Fibroblast of peridontal ligament (primary cell): Measurements from ENCODE around the gene TRAPPC14.
"Not testable (repeated sequence)": the region's sequence is repeated elsewhere in the genome, so short reads cannot be mapped to it uniquely, and the experiment has no call there.

Experiments used
- DNase-seq: peaks from one replicate; pipeline ENCODE4 v3.0.0-alpha.2; 2010; ENCODE audit errors: extremely low read depth

The TRAPPC14 gene, protein sequence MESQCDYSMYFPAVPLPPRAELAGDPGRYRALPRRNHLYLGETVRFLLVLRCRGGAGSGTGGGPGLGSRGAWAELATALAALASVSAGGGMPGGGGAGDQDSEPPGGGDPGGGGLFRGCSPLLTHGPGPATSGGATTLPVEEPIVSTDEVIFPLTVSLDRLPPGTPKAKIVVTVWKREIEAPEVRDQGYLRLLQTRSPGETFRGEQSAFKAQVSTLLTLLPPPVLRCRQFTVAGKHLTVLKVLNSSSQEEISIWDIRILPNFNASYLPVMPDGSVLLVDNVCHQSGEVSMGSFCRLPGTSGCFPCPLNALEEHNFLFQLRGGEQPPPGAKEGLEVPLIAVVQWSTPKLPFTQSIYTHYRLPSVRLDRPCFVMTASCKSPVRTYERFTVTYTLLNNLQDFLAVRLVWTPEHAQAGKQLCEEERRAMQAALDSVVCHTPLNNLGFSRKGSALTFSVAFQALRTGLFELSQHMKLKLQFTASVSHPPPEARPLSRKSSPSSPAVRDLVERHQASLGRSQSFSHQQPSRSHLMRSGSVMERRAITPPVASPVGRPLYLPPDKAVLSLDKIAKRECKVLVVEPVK

DNA sequence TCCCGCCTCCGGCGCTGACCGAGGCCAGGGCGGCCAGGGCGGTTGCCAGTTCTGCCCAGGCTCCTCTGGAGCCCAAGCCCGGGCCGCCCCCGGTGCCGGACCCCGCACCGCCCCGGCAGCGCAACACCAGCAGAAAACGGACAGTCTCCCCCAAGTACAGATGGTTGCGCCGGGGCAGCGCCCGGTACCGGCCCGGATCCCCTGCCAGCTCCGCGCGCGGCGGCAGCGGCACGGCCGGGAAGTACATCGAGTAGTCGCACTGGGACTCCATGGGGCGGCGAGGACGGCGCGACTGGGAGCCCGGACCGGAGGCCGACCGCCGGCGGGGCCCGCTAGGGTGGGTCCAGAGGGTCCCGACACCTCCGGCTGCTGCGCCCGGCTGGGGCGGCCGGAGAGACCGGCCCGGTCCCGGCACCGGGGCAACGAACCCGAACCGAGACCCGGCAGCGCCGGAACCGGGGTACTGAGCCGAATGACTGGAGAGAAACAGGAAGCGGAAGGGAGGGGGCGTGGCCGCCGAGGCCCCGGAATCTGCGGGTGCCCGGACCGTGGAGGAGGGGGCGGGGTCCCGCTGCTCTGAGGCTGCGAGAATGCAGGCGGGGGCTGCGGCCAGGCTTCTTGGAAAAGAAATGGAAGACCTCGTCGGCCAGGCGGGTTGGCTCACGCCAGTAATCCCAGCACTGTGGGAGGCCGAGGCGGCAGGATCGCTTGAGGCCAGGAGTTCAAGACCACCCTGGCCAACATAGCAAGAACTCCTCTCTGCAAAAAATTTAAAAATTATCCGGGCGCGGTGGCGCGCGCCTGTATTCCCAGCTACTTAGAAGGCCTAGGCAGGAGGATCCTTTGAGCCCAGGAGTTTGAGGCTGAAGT, at the start of gene TRAPPC14:
TSS of gene TRAPPC14 (minus strand) at position 495 of the 870 bp plus-strand sequence. CDS start at position 271, 224 bp downstream.
- peak; percentile 67 for DNase-seq

DNA sequence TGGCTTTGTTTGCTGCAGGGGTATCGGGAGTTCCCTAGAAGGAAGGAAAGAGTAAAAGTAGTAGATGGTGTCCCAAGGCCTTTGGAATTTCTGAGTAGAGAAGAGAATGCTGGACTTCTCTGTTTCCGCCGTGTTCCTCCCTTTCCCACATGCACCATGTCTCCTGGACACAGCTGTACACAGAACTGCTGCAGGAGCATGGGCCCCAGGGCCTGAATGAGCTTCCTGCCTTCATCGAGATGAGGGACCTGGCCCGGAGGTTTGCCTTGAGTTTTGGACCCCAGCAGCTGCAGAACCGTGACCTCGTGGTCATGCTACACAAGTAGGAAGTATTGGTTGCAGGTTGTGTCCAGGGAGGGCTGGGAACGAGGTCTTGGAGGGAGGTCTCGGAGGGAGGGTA, 45.9 kb upstream of the TRAPPC14 start:
- DNase-seq = no peak

DNA sequence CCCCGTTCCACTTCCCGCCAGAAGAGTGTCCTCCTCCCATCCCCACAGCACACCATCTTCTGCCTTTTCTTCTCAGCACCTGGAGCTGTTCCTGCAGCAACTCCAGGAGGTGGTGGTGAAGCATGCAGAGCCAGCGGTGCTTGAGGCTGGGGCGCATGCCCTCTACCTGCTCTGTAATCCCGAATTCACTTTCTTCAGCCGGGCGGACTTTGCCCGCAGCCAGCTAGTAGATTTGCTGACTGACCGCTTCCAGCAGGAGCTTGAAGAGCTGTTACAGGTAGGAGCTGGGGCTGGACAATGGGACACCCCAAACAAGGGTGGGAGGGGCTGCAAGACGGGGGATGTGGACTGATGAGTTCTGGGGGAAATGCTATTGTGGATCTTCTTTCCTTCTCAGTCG, 42.2 kb upstream of the TRAPPC14 start:
- no peak for DNase-seq

DNA sequence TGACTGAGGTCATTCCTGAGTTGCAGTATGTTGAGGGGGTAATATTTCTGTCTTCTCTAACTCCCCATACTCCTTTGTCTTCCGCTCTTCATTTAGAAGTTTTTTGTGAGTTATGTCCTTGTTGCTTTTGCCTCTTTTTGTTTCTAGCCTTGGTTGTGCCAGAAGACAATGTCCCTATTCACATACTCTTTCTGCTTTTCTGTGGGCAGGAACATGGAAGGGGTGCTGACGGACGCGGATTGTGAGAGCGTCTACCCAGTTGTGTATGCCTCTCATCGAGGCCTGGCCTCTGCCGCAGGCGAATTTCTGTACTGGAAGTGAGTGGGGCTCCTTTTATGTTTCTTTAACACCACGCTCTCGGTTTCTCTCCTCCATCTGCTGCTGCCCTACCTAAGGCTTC, 39.7 kb upstream of the TRAPPC14 start:
- no peak for DNase-seq

DNA sequence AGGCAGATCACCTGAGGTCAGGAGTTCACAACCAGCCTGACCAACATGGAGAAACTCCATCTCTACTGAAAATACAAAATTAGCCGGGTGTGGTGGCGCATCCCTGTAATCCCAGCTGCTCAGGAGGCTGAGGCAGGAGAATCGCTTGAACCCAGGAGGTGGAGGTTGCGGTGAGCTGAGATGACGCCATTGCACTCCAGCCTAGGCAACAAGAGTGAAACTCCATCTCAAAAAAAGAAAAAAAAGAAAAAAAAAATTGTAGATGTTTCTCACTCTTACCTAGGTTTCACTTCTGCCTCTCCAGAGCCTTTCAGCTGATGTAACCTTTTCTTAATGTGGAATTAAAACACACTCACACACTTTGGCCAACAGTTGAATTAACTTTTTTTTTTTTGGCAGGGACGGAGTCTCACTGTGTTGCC, 37.4 kb upstream of the TRAPPC14 start:
- DNase-seq = not testable (repeated sequence)

DNA sequence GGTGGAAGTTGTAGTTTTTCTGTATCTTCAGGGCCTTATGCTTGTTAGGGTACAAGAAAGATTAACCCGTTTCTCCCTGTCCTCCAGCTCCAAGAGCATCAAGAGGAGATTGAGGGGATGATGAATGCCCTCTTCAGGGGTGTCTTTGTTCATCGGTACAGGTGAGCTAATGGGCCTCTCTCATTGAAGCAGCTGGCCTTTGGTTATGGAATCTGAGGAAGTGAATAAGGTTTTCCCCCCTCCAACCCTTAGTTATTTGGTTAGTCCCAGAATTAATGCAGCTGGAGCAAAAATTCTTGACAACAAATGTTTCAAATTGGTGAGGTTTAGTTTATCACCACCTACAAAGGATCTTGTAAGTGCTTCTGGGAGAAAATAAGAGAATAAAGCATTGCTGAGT, 36.7 kb upstream of the TRAPPC14 start:
- no peak for DNase-seq

DNA sequence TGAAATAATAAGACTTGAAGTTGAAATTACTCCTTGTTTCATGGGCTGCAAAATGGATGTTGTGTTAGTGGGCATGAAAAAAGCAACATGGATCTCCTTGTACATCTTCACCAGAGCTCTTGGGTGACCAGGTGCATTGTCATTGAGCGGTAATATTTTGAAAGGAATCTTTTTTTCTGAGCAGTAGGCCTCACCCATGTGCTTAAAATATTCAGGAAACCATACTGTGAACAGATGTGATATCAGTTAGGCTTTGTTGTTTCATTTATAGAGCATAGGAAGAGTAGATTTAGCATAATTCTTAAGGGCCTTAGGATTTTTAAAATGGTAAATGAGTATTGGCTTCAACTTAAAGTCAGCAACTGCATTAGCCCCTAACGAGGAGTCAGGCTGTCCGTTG, 34.4 kb upstream of the TRAPPC14 start:
- no peak for DNase-seq

DNA sequence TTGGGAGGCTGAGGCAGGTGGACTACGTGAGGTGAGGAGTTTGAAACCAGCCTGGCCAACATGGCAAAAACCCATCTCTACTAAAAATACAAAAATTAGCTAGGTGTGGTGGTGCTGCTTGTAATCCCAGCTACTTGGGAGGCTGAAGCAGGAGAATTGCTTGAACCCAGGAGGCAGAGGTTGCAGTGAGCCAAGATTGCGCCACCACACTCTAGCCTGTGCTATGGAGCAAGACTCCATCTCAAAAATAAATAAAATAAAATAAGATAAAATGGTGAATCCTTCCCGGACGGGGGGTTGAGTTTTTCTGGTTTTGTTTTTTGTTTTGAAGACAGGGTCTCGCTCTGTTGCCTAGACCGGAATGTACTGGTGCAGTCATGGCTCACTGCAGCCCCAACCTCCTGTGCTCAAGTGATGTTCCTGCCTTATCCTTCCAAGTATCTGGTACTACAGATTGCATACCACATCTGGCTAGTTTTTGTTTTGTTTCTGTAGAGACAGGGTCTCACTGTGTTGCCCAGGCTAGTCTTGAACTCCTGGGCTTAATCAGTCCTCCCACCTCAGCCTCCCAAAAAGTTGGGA, 33.8 kb upstream of the TRAPPC14 start:
- not testable (repeated sequence) for DNase-seq

DNA sequence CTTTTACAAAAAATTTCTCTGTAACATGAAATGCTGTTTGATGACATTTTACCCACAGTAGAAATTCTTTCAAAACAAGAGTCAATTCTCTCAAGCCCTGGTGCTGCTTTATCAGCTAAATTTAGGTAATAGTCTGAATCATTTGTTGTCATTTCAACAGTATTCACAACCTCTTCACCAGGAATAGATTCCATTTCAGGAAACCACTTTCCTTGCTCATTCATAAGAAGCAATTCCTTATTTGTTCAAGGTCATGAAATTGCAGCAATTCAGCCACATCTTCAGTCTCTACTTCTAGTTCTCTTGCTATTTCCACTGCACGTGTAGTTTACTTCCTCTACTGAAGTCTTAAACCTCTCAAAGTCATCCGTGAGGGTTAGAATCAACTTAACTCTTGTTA, 33.3 kb upstream of the TRAPPC14 start:
- DNase-seq = peak; percentile 47

DNA sequence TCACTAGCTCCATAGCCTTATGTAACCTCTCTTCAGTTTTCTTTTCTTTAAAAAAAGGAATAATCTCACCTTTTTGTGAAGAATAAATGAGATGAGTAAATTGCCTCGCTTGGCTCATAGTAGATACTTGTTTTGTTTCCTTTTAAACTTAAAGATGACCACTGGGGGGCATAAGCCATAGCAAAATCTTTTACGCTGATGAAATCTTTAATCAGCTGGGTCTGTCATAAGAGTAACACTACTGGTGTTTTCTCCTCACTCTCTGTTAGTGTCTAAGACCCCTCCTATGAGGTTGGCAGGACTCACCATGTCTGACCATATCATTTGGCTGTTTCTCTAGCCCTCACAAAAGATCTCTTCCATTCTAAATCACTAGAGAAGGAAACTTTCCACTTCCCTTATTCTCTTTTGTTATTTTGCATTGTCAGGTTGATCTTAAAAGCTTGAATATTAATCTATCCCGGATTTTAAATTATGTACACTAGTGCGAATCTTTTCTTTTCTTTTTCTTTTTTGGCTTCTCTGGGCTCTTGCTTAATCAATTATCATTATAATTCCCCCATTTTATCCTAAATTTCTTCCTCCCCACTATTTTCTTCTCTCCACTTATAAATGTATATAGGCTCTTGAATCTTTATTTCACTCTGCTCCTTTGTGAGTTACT, 31.7 kb upstream of the TRAPPC14 start:
- DNase-seq = peak; percentile 73

DNA sequence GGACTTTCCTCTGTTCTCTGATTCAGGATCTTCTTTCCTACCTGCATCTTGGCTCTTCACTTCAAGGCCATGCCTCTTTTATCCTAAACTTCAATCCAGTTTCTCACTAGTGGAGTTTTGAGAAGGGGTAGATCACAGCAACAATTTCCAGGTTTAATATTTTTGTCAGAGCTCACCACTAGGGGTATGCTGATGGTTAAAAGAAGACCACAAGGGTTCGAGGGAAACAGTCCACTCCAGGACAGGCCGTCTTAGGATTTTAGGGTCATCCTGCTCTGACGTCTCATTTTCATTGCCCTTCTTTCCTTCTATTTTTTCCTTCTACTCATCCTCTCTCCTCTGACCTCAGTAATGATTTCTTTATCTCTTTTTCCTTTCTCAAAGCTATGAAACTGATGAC, 30.5 kb upstream of the TRAPPC14 start:
- DNase-seq = no peak

DNA sequence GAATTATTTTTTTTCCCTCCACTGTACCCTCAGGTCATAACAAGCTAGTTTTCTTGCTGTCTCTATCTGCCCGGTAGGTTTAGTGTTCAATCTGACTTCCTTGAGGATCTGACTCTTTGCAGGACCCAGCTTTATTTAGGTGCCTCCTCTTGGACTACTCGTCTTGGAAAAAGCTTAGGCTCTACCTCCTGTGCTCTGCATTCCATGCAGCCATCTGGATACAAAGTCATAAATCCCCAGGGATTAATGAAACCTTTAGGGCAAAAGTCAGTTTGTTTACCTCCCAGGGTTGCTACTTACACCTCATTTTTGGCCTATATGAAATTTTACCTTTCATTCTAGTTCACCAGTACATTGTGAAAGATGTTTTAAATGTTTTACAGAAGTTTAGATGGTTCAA, 27.2 kb upstream of the TRAPPC14 start:
- DNase-seq = no peak

DNA sequence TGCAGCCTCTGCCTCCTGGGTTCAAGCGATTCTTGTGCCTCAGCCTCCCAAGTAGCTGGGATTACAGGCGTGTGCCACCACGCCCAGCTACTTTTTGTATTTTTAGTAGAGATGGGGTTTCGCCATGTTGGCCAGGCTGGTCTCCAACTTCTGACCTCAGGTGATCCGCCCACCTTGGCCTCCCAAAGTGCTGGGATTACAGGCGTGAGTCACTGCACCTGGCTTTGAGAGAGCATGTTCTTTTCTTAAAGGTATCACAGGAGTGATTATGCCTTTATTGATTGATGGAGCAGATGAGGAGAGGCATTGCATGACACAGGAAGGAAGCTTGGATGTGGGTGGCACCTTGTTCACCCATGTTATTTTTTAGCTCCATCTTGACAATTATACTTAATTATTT, 24.6 kb upstream of the TRAPPC14 start:
- not testable (repeated sequence) for DNase-seq

DNA sequence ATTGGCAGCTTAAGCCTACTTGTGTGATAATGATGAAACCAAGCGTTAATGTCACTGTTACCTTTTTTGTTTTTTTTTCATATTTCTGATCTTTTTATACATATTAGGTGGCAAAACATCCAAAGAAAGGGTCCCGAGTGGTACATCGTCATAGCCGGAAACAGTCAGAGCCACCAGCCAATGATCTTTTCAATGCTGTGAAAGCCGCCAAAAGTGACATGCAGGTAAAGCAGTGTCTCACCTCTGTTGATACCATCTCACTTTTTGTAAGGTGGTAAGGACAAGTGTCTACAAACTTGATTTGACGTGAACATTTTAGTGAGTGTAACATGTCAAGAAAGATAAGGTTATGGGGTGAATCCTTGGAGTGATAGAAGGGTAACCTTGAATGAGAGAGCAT, 24.1 kb upstream of the TRAPPC14 start:
- not testable (repeated sequence) for DNase-seq

DNA sequence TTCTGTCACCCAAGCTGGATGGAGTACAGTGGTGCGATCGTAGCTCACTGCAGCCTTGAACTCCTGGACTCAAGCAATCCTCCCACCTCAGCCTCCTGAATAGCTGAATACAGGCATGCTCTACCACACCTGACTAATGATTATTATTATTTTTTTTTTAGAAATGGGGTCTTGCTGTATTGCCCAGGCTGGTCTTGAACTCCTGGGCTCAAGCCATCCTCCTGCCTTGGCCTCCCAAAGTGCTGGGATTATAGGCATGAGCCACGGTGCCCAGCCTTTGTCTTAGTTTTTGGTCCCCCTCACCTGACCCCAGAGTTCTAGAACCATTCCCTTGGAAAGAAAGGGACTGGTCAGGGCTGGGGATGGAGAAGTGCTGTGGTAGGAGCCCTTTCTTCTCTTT, 21.6 kb upstream of the TRAPPC14 start:
- DNase-seq = not testable (repeated sequence)

DNA sequence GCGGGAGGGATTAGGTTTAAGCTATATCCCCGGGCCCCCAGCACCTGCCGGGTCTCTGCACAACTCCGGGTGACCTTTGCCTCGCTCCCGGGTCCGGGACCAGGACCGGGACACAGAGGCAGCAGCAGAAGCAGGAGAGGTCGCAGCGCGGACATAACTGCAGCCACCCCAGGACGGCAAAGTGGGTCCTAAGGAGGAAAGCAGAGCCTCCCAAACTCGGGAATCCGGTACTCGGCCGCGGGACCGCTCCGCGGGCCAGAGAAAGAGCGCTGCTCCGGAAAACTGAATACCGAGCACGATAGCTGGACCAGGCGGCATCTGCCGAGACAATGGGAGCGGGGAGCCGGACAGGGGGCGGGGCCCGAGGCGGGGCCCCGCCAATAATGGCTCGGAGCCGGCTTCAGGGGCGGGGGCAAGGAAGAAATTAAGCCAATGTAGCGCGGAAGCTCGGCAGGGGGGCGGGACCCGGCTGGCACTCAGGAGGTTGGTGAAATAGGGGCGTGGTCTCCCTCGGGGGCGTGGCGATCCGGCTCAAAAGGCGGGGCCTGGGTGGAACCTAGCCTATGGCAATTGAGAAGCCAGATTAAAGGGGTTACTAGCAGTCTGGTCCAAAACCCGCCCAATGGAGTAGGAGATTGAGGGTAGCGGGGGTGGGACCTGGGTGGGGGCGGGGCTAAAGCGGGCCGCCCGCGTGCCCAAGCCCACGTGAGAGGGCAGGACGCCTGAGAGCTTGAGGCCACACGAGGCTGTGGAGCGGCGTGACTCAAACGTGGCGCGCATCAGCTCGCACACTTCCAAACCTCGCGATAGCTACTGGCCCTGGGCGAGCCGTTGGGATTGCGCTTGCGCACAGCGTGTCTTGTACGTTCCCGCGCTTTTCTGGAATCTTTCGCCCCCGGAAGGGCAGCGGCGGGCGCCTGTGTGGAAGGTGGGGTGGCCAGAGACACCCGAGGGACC, 18.8 kb upstream of the TRAPPC14 start, which contains the start of the genes GPC2 and STAG3:
TSS of gene GPC2 (minus strand) at position 337 of the 957 bp plus-strand sequence. CDS start at position 155, 182 bp downstream.
TSS of gene STAG3 (plus strand) at position 874 of the 957 bp plus-strand sequence. CDS start 2,639 bp downstream, outside the sequence.
- peak; percentile 95 for DNase-seq

DNA sequence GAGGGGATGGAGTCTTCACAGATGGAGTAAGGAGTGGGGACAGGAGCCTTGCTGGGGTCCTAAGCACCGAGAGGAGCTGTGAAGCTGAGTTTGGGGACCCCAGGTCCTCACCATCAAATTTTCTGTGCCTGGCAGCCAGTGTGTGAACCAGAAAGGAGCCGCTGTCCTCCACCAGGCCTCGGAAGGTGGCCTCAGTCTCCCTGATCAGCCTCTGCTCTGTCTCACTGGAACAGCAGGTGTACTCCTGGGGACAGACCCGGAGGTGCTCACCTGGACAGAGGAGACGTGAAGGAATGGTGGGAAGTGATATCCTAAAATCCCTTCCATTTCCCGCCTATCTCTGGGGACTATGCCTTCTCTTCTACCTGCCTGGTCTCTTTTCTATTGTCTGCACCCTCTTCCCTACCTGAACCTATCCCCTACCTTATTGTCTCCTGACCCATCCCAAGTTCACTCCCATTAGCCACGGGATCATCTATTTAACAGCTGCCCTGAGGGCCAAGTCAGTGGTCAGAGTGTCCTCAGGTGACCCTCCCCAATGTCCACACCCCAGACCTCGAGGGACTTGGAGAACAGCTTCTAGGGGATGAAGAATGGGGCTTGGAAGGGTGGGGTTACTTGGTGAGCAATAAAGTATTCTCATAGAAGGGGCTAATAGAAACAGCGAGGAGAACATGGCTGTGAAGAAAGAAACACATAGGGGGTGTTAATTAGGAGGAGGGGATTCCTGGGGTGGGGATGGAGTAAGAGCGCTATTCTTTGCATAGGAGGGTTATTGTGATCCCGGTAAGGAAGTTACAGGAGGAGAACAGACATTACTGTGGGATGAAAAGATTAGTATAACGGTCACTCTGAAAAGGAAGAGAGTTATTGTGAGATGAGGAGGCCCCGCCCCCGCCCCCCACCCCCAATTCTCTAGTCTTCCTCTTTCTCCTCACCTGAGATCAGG, 17.8 kb upstream of the TRAPPC14 start:
- DNase-seq = no peak

DNA sequence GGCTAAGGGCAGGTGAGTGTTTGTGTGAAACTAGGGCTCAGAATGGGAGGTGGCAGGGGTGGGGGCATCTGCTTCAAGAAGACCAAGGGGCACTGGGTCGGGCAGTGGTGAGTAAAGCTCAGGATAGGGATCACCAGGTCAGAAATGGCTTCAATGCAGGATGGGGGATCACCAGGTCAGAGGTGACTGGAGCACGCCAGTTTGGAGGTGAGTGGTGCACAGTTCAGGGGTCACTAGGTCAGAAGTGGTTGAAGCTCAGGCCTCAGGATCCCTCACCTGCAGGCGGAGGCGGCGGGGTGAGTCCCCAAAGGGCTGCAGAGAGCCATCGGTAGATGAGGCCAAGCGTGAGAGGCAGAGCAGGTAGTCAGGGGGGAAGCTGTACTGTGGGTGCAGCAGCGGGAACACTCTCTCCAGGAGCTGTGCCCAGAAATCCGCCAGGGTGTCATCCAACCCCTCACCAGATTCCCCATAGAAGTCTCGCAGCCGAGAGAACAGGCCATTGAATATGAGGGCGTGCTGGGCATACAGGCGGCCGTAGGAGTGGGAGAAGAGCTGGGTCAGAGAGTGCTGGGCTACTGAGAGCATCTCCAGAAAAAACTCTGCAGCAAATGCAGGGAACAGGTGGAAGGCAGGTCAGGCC, 16.9 kb upstream of the TRAPPC14 start:
- no peak for DNase-seq
